HCEC 1CT (cell line): ENCODE data around the gene ACACB.
A peak's percentile ranks its signal among the peaks of the same experiment; 100 is the strongest.

Experiments
- DNase-seq: peaks from one replicate; pipeline ENCODE4 v3.0.0-alpha.2; 2017

ACACB gene

GRCh38 chr12:109179927-109180326 lies 63.5 kb downstream of the ACACB start:
- DNase-seq, result no peak

DNA sequence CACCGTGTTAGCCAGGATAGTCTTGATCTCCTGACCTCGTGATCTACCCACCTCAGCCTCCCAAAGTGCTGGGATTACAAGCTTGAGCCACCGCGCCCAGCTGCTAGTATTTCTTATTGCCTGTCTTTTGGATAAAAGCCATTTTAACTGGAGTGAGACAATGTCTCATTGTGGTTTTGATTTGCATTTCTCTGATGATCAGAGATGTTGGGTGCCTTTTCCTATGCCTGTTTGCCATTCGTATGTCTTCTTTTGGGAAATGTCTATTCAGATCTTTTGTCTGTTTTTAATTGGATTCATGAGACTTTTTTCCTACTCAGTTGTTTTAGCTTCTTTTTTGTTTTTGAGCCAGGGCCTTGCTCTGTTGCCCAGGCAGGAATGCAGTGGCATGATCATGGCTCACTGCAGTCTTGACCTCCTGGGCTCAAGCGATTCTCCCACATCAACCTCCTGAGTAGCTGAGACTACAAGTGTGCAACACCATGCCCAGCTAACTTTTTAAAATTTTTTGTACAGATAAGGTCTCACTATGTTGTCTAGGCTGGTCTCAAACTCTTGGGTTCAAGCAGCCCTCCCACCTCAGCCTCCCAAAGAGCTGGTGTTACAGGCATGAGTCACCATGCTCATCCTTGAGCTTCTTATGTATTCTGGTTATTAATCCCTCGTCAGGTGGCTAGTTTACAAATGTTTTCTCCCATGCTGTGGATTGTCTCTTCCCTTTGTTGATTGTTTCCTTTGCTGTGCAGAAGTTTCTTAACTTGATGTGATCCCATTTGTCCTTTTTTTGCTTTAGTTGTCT lies 65.9 kb downstream of the ACACB start:
- no peak for DNase-seq

- DNase-seq, result no peak
Observed at GRCh38 chr12:109185441-109185840, 69.1 kb downstream of the ACACB start.

DNA sequence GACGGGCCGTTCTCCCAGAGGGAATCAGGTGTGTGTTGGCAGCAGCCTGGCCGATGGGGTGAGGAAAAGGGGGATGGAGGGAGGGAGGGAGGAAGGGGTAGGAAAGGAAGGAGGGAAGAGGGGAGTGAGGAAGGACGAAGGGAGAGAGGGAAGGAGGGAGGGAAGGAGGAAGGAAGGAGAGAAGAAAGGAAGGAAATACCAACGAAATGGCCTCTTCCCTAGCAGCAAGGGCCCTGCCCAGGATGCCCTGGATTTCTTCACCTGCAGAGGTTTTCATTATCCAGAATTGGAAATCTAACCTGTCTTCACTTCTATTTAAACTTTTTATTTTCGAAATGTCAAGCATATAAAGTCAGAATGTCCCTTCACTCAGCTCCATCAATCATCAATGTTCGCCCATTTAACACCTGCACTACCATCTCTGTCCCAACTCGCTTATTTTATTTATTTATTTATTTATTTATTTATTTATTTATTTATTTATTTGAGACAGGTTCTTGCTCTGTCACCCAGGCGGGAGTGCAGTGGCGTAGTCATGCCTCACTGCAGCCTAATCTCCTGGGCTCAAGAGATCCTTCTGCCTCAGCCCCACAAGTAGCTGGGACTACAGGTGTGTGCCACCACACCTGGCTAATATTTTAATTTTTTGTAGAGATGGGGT lies 70.7 kb downstream of the ACACB start:
- no peak for DNase-seq

GRCh38 chr12:109188108-109188712 lies 71.8 kb downstream of the ACACB start:
- DNase-seq, result no peak

- no peak for DNase-seq
Observed at GRCh38 chr12:109189291-109189690, 72.9 kb downstream of the ACACB start.

DNA sequence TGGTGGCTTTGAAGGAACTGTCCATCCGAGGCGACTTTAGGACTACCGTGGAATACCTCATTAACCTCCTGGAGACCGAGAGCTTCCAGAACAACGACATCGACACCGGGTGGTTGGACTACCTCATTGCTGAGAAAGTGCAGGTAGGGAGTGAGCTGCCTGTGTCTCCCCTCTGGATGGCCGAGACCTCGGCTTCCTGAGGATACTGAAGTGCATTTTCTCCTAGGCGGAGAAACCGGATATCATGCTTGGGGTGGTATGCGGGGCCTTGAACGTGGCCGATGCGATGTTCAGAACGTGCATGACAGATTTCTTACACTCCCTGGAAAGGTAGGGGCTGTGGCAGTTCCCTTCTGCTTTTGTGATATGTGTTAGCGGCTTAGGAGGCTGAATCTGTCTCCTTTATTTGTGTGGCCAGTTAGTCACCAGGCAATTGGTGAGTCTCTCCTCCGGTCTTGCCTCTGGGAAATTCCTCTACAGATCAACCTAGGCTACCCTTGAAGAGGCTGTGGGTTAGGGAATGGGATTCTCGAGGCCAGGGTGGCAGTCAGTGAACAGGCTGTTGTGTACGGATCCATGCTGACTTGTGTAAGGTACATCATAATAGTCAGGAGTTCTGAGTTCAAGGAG lies 75.3 kb downstream of the ACACB start:
- no peak for DNase-seq

DNA sequence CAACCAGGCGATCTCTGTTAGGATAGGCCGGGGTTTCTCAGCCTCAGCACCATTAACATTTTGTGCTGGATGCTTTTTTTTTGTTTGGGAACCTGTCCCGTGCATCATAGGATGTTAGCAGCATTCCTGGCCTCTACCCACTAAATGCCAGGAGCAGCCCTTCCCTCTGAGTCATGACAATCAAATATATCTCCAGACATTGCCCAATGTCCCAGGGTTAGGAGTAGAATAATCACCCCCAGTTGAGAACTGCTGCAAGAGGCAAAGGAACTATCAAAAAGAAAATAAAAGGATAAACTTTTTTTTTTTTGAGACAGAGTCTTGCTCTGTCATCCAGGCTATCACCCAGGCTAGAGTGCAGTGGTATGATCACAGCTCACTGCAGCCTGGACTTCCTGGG lies 76.0 kb downstream of the ACACB start:
- peak; percentile 65 for DNase-seq

DNA sequence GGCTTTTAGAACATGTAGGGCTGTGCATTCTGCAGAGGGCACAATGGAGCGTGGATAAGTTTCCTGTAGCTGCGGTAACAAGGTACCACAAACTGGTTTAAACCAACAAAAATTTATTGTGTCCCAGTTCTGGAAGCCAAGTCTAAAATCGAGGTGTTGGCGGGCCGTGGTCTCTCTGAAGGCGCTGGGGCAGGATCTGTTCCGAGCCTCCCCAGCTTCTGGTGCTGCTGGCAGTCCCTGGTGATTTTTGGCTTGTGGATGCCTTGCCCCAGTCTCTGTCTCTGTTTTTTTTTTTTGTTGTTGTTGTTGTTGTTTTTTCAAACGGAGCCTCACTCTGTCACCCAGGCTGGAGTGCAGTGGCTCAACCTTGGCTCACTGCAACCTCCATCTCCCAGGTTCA lies 77.5 kb downstream of the ACACB start:
- no peak for DNase-seq

- no peak for DNase-seq
Observed at GRCh38 chr12:109196332-109196731, 79.9 kb downstream of the ACACB start.

GRCh38 chr12:109197327-109197726 lies 80.9 kb downstream of the ACACB start:
- DNase-seq, result no peak

DNA sequence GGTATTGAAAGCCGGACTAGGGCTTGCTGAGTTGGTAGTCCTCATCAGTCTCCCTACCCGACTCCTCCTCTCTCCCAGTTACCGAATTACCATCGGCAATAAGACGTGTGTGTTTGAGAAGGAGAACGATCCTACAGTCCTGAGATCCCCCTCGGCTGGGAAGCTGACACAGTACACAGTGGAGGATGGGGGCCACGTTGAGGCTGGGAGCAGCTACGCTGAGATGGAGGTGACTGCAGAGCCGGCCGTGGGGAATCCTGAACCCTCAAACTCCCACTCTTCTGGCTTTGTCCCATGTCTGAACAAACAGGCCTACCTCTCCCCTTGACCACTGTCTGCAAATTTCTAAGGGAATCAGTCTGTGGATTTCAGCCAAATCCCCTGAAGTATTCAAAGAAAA lies 82.9 kb downstream of the ACACB start:
- no peak for DNase-seq

DNA sequence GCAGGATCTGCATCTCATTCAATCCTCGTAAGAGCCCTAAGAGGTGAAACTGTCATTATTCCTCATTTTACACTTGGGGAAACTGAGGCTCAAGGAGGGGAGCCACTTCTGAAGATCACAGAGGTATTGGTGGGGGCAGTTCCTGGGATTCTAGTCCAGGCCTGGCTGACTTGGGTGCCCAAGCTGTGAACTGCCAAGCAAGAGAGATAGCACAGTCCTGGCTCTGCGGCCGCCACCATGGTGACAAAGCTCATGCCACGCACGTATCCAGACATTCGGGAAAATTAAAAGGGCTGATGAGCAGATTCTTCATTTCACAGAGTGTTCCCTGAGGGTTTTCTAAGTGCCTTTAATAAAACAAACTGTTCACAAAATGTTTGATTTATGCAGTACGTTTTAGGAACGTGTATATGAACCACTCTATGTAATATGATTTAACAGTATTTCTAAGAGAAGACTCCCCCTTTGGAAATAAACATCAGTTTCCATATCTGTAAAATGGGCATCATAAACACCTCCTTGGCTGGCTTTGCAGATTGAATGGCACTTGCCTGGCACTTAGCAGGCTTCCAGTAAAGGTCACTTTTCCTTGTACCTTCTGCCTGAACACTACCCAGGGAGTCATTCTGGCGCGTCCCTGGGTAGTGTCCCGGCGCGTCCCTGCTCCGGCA lies 84.6 kb downstream of the ACACB start:
- no peak for DNase-seq

DNA sequence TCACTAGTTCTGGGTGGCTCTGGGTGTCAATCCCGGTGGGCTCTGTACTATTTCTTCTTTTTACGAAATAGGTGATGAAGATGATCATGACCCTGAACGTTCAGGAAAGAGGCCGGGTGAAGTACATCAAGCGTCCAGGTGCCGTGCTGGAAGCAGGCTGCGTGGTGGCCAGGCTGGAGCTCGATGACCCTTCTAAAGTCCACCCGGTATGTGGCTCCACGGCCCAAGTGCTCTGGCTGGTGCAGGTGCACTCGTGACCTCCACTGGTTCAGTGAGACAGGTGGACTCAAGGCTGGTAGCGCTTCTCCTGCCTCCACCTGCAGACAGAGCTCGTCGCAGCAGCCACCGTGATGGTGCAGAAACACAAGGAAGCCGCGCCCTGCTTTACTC lies 85.1 kb downstream of the ACACB start:
- DNase-seq, result no peak

DNA sequence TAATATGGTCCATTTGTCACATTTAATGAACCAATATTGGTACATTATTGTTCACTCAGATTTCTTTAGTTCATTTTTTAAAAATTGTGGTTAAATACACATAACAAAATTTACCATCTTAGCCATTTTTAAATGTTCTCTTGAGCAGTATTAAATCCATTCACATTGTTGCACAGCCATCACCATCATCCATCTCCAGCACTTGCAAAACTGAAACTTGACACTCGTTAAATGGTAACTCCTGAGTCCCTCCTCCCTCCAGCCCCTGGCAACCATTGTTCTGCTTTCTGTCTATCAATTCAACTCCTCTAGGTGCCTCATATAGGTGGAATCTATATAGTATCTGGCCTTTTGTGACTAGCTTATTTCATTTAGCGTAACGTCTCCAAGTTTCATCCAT lies 86.4 kb downstream of the ACACB start:
- no peak for DNase-seq

DNA sequence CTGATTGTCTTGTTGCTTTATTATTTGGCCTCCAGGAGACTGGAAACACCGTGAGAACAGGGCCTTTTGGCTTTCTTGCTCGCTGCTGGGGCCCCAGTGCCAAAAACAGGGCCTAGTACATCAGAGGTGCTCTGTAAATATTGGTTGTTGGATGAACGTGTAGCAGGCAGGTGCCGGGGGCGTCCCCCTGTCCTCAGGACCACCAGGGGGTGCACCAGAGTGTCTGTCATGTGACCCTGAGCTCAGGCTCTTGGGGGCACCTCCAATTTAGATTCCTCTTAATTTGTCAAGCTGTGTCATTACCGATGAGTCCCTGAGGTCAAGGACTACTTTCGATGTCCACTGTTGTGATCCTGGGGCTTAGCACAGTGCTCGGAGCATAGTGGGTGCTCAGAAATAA lies 87.1 kb downstream of the ACACB start:
- no peak for DNase-seq

GRCh38 chr12:109209082-109209481 lies 92.7 kb downstream of the ACACB start:
- no peak for DNase-seq

DNA sequence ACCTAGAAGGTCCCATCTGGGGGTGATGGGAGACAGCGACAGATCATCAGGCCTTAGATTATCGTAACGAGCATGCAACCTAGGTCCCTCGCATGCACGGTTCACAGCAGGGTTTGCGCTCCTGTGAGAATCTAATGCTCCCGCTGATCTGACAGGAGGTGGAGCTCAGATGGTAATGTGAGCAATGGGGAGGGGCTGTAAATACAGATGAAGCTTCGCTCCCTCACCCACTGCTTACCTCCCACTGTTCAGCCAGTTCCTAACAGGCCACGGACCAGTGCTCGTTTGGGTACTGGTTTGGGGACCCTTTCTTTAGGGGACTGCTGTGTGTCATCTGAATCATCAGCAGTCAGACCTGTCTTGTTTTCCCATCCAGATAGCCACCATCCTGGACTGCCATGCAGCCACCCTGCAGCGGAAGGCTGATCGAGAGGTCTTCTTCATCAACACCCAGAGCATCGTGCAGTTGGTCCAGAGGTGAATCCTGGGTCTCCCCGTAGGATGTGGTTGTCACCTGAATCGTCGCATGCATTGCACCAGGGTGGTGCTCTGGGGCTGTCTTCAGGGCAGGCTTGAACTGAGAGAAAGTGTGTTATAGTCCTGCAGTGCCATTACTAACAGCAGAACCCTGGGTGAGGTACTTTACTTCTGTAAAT lies 96.2 kb downstream of the ACACB start:
- no peak for DNase-seq

DNA sequence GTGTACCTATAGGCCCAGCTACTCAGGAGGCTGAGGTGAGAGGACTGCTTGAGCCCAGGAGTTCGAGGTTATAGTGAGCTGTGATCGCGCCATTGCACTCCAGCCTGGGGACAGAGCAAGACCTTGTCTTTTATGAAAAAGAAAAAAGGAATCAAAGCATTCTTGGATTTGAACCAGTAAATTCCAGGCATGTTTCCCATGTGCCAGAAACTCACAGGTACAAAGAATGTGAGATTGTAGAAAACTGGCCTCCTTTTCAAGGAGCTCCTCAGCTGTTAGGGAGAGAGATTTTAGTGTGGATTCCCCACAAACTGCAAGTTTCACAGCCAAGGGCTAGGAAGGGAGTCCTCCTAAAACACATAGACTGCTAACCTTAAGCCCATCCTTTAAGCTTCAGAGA lies 97.7 kb downstream of the ACACB start:
- DNase-seq, result no peak

- no peak for DNase-seq
Observed at GRCh38 chr12:109218996-109219395, 102.6 kb downstream of the ACACB start.

DNA sequence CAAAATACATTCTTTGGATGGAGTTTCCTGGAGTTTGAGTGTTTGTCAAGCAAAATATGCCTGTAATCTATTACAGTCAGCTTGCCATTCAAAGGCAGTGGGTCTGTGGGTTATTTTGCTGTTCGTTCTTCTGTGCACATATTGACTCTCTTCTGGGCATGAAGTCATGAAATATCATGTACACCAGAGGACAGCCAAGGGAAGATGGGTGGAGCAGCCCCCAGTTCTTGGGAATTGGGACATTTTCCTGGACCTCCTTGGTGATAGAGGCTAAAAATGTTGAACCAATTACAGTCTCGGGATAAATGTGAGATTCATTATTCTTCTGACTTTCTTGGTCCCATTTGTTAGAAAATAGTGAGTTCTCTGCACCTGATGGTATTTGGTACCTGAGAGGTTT lies 103.6 kb downstream of the ACACB start:
- DNase-seq, result no peak

GRCh38 chr12:109221277-109221931 lies 105.0 kb downstream of the ACACB start:
- DNase-seq, result no peak
